HG03575 (cell line): Measurements from ENCODE around the gene TBC1D19.

Source experiments
- ATAC-seq: cut with Tn5 transposase; IDR thresholded peaks from one replicate; pipeline ENCODE4 v1.9.1; 2021; ENCODE audit not compliant: unreplicated experiment, insufficient number of reproducible peaks, low FRiP score; ENCODE audit errors: extremely low read depth

The TBC1D19 gene

GRCh38 chr4:26791346-26791745 lies 207.5 kb downstream of the TBC1D19 start:
- ATAC-seq = no peak

DNA sequence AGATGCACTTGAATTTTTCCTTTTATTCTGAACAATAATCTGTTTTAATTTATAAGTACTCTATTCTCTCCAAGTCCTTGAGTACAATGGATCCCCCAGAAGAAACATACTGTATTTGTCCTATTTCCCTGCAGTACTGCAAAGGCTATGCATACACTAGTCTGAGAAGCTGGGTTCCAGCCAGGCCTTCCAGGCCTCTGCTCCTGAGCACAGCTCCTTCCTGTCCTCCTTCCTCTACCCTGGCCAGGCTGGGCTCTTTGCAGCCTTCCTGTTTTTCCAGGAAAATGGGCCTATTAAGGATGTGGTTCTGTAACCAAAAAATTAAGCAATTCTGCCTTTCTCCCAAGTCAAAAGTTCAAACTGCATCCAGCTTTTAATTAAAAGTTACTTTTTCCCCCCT lies 208.8 kb downstream of the TBC1D19 start:
- no peak for ATAC-seq

GRCh38 chr4:26793735-26794134 lies 209.9 kb downstream of the TBC1D19 start:
- ATAC-seq = no peak

DNA sequence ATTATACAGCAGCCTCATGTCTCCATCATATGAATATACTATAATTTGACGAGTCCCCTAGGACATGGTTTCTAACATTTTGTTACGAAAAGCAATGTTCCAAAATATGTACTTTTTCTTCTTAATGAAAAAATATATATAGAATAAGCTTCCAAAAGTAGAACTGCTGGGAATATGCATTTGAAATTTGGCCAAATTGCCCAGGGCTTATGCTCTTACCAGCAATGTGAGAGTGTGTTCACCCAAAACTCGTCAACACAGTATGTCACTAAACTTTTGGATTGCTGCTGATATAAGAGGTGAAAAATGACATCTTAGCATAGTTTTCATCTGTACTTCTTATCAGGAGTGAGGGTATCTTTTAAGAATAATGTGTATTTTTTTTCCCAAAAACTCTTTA lies 212.2 kb downstream of the TBC1D19 start:
- ATAC-seq = no peak

GRCh38 chr4:26802790-26803189 lies 218.9 kb downstream of the TBC1D19 start:
- ATAC-seq = no peak

DNA sequence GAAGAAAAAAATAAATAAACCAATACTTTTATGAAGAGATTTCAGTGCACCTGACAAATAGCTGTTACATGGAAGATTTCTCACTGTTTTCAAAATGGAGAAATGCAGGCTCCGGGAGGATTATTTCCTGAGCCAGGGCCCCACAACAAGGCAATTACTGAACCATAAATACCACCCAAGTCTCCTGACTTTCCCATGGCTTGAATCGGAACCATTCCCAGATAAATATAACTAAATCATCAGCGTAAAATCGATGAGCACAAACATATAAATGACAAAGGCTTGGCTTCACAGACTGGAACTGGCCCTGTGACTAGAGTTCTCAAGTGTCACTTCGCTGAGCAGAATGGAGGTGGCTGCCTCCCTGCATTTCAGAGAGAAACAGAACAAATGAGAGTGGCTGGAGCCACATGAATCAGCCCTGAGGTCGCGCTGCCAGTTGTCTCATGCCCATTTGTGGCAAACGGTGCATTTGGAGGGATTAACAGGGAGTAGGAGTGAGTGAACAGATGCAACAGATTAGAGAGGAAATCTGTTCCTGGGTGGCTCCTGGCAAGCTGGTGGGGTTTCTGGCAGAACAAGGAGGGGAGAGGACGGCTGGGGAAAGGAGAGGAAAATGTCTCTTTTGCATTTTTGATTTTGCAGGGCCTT lies 219.5 kb downstream of the TBC1D19 start:
- no peak for ATAC-seq

GRCh38 chr4:26804451-26804850 lies 220.6 kb downstream of the TBC1D19 start:
- ATAC-seq = no peak

- ATAC-seq = no peak
These were observed 221.0 kb downstream of the TBC1D19 start for GRCh38 chr4:26804925-26805324.
